Peyer's patch (tissue), 4 donors: Measurements from ENCODE around the gene VTI1A. TPM values are rescaled to one million over a fixed set of nuclear protein-coding genes. Genes with fewer than 3 reads are reported as not detected.

ENCODE experiments used
- DNase-seq, 3 donors: peaks; one replicate each; pipeline ENCODE4 v3.0.0-alpha.2; 2017 to 2019
- H3K27ac ChIP-seq, 4 donors: fragments of 200-600 bp; sonication (generic); one replicate each; pipeline ENCODE4 v1.5.1; 2016 to 2019
- H3K27me3 ChIP-seq, 2 donors: fragments of 200-600 bp; sonication (generic); one replicate each; pipeline ENCODE4 v1.5.1; 2019
- H3K36me3 ChIP-seq, 3 donors: fragments of 200-600 bp; sonication (generic); one replicate each; pipeline ENCODE4 v1.5.1; 2016 to 2019
- H3K4me1 ChIP-seq, 4 donors: fragments of 200-600 bp; sonication (generic); one replicate each; pipeline ENCODE4 v1.5.1; 2016 to 2019
- H3K4me3 ChIP-seq, 4 donors: fragments of 200-600 bp; sonication (generic); 1 replicate in 3 of 4; 2 replicates in 1 of 4; pipeline ENCODE4 v1.5.1; 2016 to 2019; ENCODE audit warnings: mild to moderate bottlenecking in 1 of 4
- H3K9me3 ChIP-seq, 4 donors: fragments of 200-600 bp; sonication (generic); one replicate each; pipeline ENCODE4 v1.5.1; 2016 to 2019; ENCODE audit warnings: mild to moderate bottlenecking in 1 of 4
- CTCF ChIP-seq, 6 experiments: fragments of 450-650 bp in 4 of 6; fragments of 200-600 bp in 2 of 6; sonication (generic) in 1 of 6; IDR thresholded peaks; one replicate each; pipeline ENCODE4 v1.5.1; 2017 to 2019; ENCODE audit warnings: antibody characterized with exemption in 6 of 6, mild to moderate bottlenecking in 3 of 6, moderate library complexity in 1 of 6
- POLR2A ChIP-seq, 2 donors: fragments of 450-650 bp; IDR thresholded peaks; one replicate each; pipeline ENCODE4 v1.5.1; 2017; ENCODE audit warnings: antibody characterized with exemption in 2 of 2, mild to moderate bottlenecking in 2 of 2, moderate library complexity in 2 of 2
- total RNA-seq, 4 donors: library from RNA; depleted of rRNA; stranded (reverse); fragments of >200 nt; gene quantifications; one replicate each; pipeline ENCODE4 v1.1.0, GENCODE V29; 2016

VTI1A gene
- total RNA-seq, 4 donors from 2014 or later: 97.2 to 710 (median 170) TPM

- peak overlapping the region in 2 of 4 donors; percentile 61 to 62 for H3K27ac ChIP-seq
- peaks cover 0 to 33% (median 2%) of the 10 kb centered on the region in 4 donors for H3K4me1 ChIP-seq
- H3K36me3 ChIP-seq: no peaks in the 10 kb centered on the region
- DNase-seq: peak in 1 of 3 donors; percentile 54
- no peaks in the 10 kb centered on the region for H3K9me3 ChIP-seq
- no peak for TF ChIP-seq POLR2A (IDR thresholded peaks at IDR 0.05)
- no peak for TF ChIP-seq CTCF (IDR thresholded peaks at IDR 0.05)
- H3K27me3 ChIP-seq: no peaks in the 10 kb centered on the region
- no peak overlapping the region for H3K4me3 ChIP-seq
These were observed 297.4 kb downstream of the VTI1A start for GRCh38 chr10:112744181-112745096.

- DNase-seq: no peak
These were observed 299.3 kb downstream of the VTI1A start for GRCh38 chr10:112746329-112746728.

GRCh38 chr10:112750427-112751167, 303.6 kb downstream of the VTI1A start:
- H3K27ac ChIP-seq: peak overlapping the region in 3 of 4 donors; percentile 19 to 74 (median 61)
- peaks cover 0 to 20% (median 0%) of the 10 kb centered on the region in 4 donors for H3K4me1 ChIP-seq

More at GRCh38 chr10:112746329-112746728, 299.3 kb downstream of the VTI1A start:
- no peak overlapping the region for H3K27ac ChIP-seq
- no peak overlapping the region for H3K4me3 ChIP-seq
- no peaks in the 10 kb centered on the region for H3K27me3 ChIP-seq
- H3K36me3 ChIP-seq: no peaks in the 10 kb centered on the region
- H3K4me1 ChIP-seq: peaks cover 0 to 30% (median 2%) of the 10 kb centered on the region in 4 donors
- no peak for TF ChIP-seq POLR2A (IDR thresholded peaks at IDR 0.05)
- no peak for TF ChIP-seq CTCF (IDR thresholded peaks at IDR 0.05)
- no peaks in the 10 kb centered on the region for H3K9me3 ChIP-seq

GRCh38 chr10:112751651-112752050, 304.6 kb downstream of the VTI1A start:
- no peak overlapping the region for H3K4me3 ChIP-seq
- DNase-seq: no peak
- no peaks in the 10 kb centered on the region for H3K36me3 ChIP-seq
- H3K4me1 ChIP-seq: peaks cover 0 to 30% (median 0%) of the 10 kb centered on the region in 4 donors
- no peaks in the 10 kb centered on the region for H3K27me3 ChIP-seq
- H3K27ac ChIP-seq: no peak overlapping the region
- TF ChIP-seq CTCF (IDR thresholded peaks at IDR 0.05): no peak
- TF ChIP-seq POLR2A (IDR thresholded peaks at IDR 0.05): no peak
- H3K9me3 ChIP-seq: no peaks in the 10 kb centered on the region

More at GRCh38 chr10:112750427-112751167, 303.6 kb downstream of the VTI1A start:
- TF ChIP-seq POLR2A (IDR thresholded peaks at IDR 0.05): no peak
- no peak for TF ChIP-seq CTCF (IDR thresholded peaks at IDR 0.05)
- H3K9me3 ChIP-seq: no peaks in the 10 kb centered on the region
- DNase-seq: no peak
- H3K36me3 ChIP-seq: no peaks in the 10 kb centered on the region
- H3K4me3 ChIP-seq: no peak overlapping the region
- no peaks in the 10 kb centered on the region for H3K27me3 ChIP-seq

GRCh38 chr10:112752288-112752687, 305.3 kb downstream of the VTI1A start:
- TF ChIP-seq POLR2A (IDR thresholded peaks at IDR 0.05): no peak
- TF ChIP-seq CTCF (IDR thresholded peaks at IDR 0.05): no peak
- H3K36me3 ChIP-seq: no peaks in the 10 kb centered on the region
- H3K4me3 ChIP-seq: no peak overlapping the region
- DNase-seq: no peak
- no peaks in the 10 kb centered on the region for H3K9me3 ChIP-seq
- H3K4me1 ChIP-seq: peaks cover 0 to 30% (median 0%) of the 10 kb centered on the region in 4 donors
- no peaks in the 10 kb centered on the region for H3K27me3 ChIP-seq
- H3K27ac ChIP-seq: no peak overlapping the region
